HCT116 (cell line): ENCODE data around the gene TMEM131.

Source experiments
- CEBPB ChIP-seq: IDR thresholded peaks from 2 replicates; pipeline ENCODE4 v1.6.1; 2012; ENCODE audit warnings: low read depth
- POLR2A ChIP-seq: IDR thresholded peaks from 2 replicates; pipeline ENCODE4 v1.7.0; 2011; ENCODE audit warnings: borderline replicate concordance; ENCODE audit not compliant: insufficient read depth, insufficient read length; ENCODE audit errors: extremely low read depth
- POLR2AphosphoS5 ChIP-seq: IDR thresholded peaks from 2 replicates; pipeline ENCODE4 v1.6.1; 2011; ENCODE audit warnings: mild to moderate bottlenecking, low read depth, low read length, moderate library complexity
- TF ChIP-seq, protein P1 (sequence below), 3 experiments: fragments of 200-600 bp in 1 of 3; sonication (generic) in 1 of 3; IDR thresholded peaks in 2 of 3; conservative IDR thresholded peaks in 1 of 3; 2 replicates each; pipeline ENCODE4 v1.5.1; 2012 to 2017; ENCODE audit warnings: low read depth in 2 of 3, low read length in 2 of 3, antibody characterized with exemption in 1 of 3, borderline replicate concordance in 1 of 3, control low read depth in 1 of 3, mild to moderate bottlenecking in 1 of 3, mixed read lengths in 1 of 3, mixed run types in 1 of 3, moderate library complexity in 1 of 3; ENCODE audit not compliant: insufficient read depth in 1 of 3

DNA sequence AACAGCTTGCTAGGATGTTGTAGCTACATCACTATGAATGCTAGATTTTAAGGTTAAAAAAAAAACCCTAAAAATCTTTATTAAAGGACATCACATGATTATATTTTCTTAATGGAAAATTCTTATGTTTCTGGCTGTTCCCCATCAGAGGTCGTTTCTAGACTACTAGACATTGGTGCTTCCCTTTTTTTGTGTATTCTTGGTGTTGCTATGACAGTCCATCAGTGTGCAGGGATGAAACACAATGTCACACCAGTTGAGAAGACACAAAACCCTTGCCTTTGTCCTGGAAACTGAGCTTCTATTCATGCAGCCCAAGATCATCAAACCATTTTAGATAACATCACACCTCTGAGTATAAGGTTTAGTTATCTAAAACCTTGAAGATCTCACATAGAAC is 19.9 kb upstream of the TMEM131 start:
- TF ChIP-seq, protein P1, sequence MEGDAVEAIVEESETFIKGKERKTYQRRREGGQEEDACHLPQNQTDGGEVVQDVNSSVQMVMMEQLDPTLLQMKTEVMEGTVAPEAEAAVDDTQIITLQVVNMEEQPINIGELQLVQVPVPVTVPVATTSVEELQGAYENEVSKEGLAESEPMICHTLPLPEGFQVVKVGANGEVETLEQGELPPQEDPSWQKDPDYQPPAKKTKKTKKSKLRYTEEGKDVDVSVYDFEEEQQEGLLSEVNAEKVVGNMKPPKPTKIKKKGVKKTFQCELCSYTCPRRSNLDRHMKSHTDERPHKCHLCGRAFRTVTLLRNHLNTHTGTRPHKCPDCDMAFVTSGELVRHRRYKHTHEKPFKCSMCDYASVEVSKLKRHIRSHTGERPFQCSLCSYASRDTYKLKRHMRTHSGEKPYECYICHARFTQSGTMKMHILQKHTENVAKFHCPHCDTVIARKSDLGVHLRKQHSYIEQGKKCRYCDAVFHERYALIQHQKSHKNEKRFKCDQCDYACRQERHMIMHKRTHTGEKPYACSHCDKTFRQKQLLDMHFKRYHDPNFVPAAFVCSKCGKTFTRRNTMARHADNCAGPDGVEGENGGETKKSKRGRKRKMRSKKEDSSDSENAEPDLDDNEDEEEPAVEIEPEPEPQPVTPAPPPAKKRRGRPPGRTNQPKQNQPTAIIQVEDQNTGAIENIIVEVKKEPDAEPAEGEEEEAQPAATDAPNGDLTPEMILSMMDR (IDR thresholded peaks at IDR 0.05 in 2 of 3, conservative IDR thresholded peaks at IDR 0.05 in 1 of 3; ENCODE audit: borderline replicate concordance in 1 of 3, insufficient read depth in 1 of 3, low read depth in 2 of 3, low read length in 2 of 3) = no peak
- TF ChIP-seq POLR2A (no peak), CEBPB (no peak), POLR2AphosphoS5 (no peak)
